ENCODE measurements around the gene KIFC3. TPM values are rescaled to one million over a fixed set of nuclear protein-coding genes. Genes with fewer than 3 reads are reported as not detected.
A peak's percentile ranks its signal among the peaks of the same experiment; 100 is the strongest.
"Not testable (repeated sequence)": the region's sequence is repeated elsewhere in the genome, so short reads cannot be mapped to it uniquely, and the experiment has no call there.

The KIFC3 gene
- total RNA-seq, 1 experiment from 2014 or later: 12.2 TPM

GRCh38 chr16:57722651-57723050, 79.6 kb downstream of the KIFC3 start:
- no peak for DNase-seq (ENCODE audit: low spot score)

- DNase-seq (ENCODE audit: low spot score): no peak
Measured at GRCh38 chr16:57722210-57722499, 80.1 kb downstream of the KIFC3 start.

DNA sequence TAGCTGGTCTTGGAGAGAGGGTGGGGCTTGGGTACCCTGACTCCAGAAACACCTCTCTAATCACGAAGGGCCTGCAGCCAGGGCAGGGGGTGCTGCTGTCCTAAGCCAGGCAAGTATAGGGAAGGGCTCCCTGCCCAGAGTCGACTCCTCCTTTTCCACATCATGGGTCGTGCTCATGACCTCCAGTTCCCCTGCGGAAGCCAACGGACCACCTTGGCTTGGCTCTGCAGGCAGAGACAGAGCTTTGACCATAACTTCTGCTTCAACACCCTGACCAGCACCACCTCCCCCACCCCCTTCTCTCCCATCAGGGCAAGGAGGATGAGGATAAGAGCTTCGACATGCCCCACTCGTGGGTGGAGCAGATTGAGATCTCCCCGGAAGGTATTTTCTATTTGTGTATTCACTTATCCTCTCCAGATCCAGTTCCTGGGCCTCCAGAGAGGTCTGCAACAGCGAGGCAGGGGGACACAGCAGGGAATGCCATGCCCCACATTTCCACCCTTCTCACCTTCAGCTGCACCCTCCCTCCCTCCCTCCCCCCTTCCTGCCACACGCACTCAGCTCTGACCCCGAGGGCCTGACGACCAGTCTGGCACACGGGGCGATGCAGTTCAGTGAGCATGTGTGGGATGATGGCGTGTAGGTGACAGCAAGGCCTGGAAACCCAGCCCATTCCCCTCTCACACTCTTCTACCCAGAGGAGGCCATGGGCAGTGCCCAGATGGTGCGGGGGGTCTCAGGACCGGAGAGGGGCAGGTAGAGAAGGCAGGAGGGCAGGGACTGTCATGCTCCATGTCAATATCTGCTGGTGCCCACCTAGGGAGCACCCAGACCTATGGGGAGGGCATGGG, 80.7 kb downstream of the KIFC3 start:
- DNase-seq (ENCODE audit: low spot score): no peak

GRCh38 chr16:57720142-57720575, 82.1 kb downstream of the KIFC3 start:
- peak; percentile 39 for DNase-seq (ENCODE audit: low spot score)

GRCh38 chr16:57714047-57714446, 88.2 kb downstream of the KIFC3 start:
- DNase-seq (ENCODE audit: low spot score): no peak

DNA sequence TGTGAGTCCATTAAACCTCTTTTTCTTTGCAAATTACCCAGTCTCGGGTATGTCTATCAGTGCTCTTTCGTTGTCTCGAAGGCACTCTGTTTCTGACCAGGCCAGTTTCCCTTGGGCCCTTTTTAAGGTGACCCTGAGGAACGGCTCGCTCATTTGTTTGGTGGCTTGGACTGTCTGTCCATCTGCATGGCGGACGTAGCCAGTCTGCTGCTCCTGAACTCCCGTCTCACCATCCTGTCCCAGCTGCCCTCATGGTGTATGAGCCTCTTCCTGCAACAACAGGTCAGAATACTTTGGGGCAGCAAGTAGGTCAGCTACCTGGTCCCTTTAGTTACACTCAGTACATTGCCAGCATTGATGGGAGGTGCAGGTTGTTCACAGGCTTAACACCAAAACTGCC, 88.7 kb downstream of the KIFC3 start:
- no peak for DNase-seq (ENCODE audit: low spot score)

DNA sequence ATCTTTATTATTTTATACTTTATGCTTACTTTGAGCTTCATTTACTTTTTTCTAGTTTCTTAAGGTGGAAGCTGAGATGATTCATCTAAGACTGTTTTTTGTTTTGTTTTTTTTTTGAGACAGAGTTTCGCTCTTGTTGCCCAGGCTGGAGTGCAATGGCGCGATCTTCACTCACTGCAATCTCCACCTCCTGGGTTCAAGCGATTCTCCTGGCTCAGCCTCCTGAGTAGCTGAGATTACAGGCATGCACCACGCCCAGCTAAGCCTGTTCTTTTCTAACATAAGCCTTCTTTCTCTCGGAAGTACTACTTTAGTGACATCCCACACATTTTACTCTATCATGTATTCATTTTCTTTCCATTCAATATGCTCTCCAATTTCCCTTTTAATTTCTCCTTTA, 89.7 kb downstream of the KIFC3 start:
- DNase-seq (ENCODE audit: low spot score): not testable (repeated sequence)

DNA sequence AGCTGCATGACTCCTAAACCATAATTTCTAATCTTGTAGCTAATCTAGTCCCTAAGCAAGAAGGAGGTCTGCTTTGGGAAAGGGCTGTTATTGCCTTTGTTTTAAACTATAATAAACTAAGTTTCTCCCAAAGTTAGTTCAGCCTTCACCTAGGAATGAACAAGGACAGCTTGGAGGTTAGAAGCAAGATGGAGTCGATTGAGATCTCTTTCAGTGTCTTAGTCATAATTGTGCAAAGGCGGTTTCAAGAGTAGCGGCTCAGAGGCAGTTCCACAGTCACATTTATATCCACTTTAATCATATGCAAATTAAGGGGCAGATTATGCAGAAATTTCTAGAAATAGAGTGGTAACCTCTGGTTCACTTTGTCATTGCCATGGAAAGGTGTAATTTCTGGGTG, 90.3 kb downstream of the KIFC3 start:
- no peak for DNase-seq (ENCODE audit: low spot score)

GRCh38 chr16:57711346-57711745, 90.9 kb downstream of the KIFC3 start:
- DNase-seq (ENCODE audit: low spot score): no peak

DNA sequence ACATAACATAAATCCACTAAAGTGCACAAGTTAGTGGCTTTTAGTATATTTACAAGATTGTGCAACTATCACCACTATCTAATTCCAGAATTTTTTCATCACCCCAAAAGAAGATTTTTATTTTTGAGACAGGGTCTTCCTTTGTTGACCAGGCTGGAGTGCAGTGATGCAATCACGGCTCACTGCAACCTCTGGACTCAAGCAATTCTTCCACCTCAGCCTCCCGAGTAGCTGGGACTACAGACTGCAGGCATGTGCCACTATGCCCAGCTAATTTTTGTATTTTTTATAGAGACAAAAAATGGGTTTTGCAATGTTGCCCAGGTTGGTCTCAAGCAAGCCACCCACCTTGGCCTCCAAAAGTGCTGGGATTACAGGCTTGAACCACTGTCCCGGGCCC, 92.6 kb downstream of the KIFC3 start:
- DNase-seq (ENCODE audit: low spot score): no peak

Other genes starting within 250 kb of the KIFC3 start
- gene ADGRG1, start 173.9 kb downstream of the KIFC3 start, total RNA-seq (2014; rRNA removed; shearing (Covaris generic)): 1.2 and 1.3 TPM in 2 replicates
- not detected in 2 replicates for gene ADGRG3, start 134.2 kb downstream of the KIFC3 start, total RNA-seq (2014; rRNA removed; shearing (Covaris generic))
- 0.02 TPM in 1 of 2 replicates, not detected in the other for gene DRC7, start 107.7 kb downstream of the KIFC3 start, total RNA-seq (2014; rRNA removed; shearing (Covaris generic))
- 22.1 and 24.9 TPM in 2 replicates for gene KATNB1, start 66.7 kb downstream of the KIFC3 start, total RNA-seq (2014; rRNA removed; shearing (Covaris generic))
- 0.06 TPM in 1 of 2 replicates, not detected in the other for gene CNGB1, start 168.6 kb upstream of the KIFC3 start, total RNA-seq (2014; rRNA removed; shearing (Covaris generic))
- 1.1 and 1.5 TPM in 2 replicates for gene ZNF319, start 198.2 kb upstream of the KIFC3 start, total RNA-seq (2014; rRNA removed; shearing (Covaris generic))
- gene USB1, start 198.9 kb upstream of the KIFC3 start, total RNA-seq (2014; rRNA removed; shearing (Covaris generic)): 28.6 and 30.5 TPM in 2 replicates
- 1.6 and 2.0 TPM in 2 replicates for gene MMP15, start 223.3 kb upstream of the KIFC3 start, total RNA-seq (2014; rRNA removed; shearing (Covaris generic))

Measured in H4 (cell line).